Lower lobe of right lung (tissue), 2 donors: ENCODE data around the gene MORN1. TPM values are rescaled to one million over a fixed set of nuclear protein-coding genes. Genes with fewer than 3 reads are reported as not detected.
A peak's percentile ranks its signal among the peaks of the same experiment; 100 is the strongest.

Experiments used
- ATAC-seq, 2 donors: fragments of 200-7000 bp; cut with Tn5 transposase; one replicate each; pipeline ENCODE4 v1.9.1; 2020 to 2022; ENCODE audit warnings: mild to moderate bottlenecking in 2 of 2, moderate library complexity in 2 of 2
- DNase-seq: peaks from one replicate; pipeline ENCODE4 v3.0.0-alpha.2; 2020
- H3K27ac ChIP-seq: fragments of 200-600 bp; one replicate; pipeline ENCODE4 v1.8.0; 2022
- H3K27me3 ChIP-seq: fragments of 200-600 bp; one replicate; pipeline ENCODE4 v1.8.0; 2022; ENCODE audit warnings: low read depth
- H3K36me3 ChIP-seq: fragments of 200-600 bp; one replicate; pipeline ENCODE4 v1.8.0; 2022; ENCODE audit warnings: mild to moderate bottlenecking
- H3K4me1 ChIP-seq: fragments of 200-600 bp; one replicate; pipeline ENCODE4 v1.8.0; 2022
- H3K4me3 ChIP-seq: fragments of 200-600 bp; one replicate; pipeline ENCODE4 v1.8.0; 2022; ENCODE audit warnings: mild to moderate bottlenecking
- H3K9me3 ChIP-seq: fragments of 200-600 bp; one replicate; pipeline ENCODE4 v1.8.0; 2022
- intact Hi-C: fragments of 100-400 bp; cut with DNase I; formaldehyde crosslinking; loops from one replicate; pipeline ENCODE4 v1.11.0; 2022
- total RNA-seq: library from RNA; stranded (reverse); fragmentation: NEBNext Ultra II Directional; extraction: Animal tissue kit (Norgen Biotek cat#: 25700); gene quantifications from one replicate; pipeline ENCODE4 v1.2.1, GENCODE V29; 2021
- TF ChIP-seq, protein P1 (sequence below): fragments of 200-600 bp; IDR thresholded peaks from one replicate; pipeline ENCODE4 v1.8.0; 2022; ENCODE audit warnings: antibody characterized with exemption, mild to moderate bottlenecking
- donor health status: DM: no; HTN: yes; CAD: no; lungs with severe emphysema.

Gene MORN1
- total RNA-seq, 1 donor from 2014 or later, result 13.4 TPM

DNA sequence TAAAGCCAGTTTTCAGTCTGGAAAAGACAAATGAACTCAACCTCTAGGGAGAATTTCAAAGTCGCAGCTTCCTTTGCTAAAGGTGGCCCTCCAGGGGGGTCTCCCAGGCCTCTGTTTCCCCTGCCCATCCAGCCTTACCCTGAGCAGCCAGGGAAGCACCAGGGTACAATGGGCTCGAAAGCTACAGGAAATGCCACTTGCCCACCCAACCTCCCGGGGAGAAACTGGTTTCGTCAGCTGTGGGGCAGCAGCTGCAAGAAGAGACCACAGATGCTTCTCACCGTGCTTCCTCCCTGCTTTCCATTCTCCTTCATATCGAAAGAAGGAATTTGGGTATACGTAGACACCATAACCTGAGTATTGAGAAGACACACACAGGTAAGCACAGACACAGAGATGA is 1.7 kb downstream of the MORN1 start:
- TF ChIP-seq, protein P1, sequence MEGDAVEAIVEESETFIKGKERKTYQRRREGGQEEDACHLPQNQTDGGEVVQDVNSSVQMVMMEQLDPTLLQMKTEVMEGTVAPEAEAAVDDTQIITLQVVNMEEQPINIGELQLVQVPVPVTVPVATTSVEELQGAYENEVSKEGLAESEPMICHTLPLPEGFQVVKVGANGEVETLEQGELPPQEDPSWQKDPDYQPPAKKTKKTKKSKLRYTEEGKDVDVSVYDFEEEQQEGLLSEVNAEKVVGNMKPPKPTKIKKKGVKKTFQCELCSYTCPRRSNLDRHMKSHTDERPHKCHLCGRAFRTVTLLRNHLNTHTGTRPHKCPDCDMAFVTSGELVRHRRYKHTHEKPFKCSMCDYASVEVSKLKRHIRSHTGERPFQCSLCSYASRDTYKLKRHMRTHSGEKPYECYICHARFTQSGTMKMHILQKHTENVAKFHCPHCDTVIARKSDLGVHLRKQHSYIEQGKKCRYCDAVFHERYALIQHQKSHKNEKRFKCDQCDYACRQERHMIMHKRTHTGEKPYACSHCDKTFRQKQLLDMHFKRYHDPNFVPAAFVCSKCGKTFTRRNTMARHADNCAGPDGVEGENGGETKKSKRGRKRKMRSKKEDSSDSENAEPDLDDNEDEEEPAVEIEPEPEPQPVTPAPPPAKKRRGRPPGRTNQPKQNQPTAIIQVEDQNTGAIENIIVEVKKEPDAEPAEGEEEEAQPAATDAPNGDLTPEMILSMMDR, result no peak
- intact Hi-C loops, result no loop called here
- H3K27ac ChIP-seq, result no peak overlapping the region
- peaks cover 20% of the 10 kb centered on the region for H3K36me3 ChIP-seq
- peaks cover 33% of the 10 kb centered on the region for H3K4me1 ChIP-seq
- no peak for DNase-seq
- no peaks in the 10 kb centered on the region for H3K27me3 ChIP-seq
- ATAC-seq, result no peak
- H3K9me3 ChIP-seq, result no peaks in the 10 kb centered on the region
- no peak overlapping the region for H3K4me3 ChIP-seq

DNA sequence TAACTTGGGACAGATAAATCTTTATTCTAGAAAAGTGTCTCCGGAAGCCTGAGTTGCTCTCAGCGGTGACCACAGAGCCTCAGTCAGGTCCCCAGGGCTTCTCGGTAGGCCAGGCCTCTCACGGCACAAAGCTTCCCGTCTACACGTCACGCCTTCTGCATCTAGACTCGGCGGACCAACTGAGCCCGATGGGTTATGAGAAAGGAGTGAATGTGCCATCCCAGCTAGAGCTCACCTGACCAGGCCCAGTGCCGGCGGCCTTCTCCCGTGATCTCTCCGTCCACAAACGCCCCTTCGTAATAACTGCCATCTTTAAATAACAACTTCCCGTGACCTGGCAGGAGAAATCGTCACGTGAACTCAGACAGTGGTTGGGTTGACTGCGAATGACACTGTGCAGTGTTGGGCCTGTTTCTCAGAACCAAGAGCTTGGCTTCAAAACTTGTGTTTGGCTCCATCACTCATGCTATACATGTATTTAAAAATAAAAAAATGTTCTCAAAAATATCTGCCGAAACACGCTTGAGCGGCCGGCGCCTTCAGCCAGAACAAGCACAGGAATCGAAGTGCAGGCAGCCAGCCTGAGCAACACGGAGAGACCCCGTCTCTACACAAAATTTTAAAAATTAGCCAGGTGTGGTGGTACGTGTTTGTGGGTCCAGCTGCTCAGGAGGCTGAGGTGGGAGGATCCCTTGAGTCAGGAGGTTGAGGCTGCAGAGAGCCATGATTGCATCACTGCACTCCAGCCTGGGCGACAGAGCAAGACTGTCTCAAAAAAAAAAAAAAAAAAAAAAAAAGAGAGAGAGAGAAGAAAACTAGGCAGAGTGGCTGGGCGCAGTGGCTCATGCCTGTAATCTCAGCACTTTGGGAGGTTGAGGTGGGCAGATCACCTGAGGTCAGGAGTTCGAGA is 3.1 kb downstream of the MORN1 start:
- H3K4me1 ChIP-seq, result peaks cover 20% of the 10 kb centered on the region
- intact Hi-C loops, result no loop called here
- H3K27ac ChIP-seq, result no peak overlapping the region
- DNase-seq (peak; percentile 43), ATAC-seq (no peak)
- TF ChIP-seq, protein P1, result no peak
- H3K36me3 ChIP-seq, result peaks cover 10% of the 10 kb centered on the region
- no peaks in the 10 kb centered on the region for H3K27me3 ChIP-seq
- no peaks in the 10 kb centered on the region for H3K9me3 ChIP-seq
- no peak overlapping the region for H3K4me3 ChIP-seq

DNA sequence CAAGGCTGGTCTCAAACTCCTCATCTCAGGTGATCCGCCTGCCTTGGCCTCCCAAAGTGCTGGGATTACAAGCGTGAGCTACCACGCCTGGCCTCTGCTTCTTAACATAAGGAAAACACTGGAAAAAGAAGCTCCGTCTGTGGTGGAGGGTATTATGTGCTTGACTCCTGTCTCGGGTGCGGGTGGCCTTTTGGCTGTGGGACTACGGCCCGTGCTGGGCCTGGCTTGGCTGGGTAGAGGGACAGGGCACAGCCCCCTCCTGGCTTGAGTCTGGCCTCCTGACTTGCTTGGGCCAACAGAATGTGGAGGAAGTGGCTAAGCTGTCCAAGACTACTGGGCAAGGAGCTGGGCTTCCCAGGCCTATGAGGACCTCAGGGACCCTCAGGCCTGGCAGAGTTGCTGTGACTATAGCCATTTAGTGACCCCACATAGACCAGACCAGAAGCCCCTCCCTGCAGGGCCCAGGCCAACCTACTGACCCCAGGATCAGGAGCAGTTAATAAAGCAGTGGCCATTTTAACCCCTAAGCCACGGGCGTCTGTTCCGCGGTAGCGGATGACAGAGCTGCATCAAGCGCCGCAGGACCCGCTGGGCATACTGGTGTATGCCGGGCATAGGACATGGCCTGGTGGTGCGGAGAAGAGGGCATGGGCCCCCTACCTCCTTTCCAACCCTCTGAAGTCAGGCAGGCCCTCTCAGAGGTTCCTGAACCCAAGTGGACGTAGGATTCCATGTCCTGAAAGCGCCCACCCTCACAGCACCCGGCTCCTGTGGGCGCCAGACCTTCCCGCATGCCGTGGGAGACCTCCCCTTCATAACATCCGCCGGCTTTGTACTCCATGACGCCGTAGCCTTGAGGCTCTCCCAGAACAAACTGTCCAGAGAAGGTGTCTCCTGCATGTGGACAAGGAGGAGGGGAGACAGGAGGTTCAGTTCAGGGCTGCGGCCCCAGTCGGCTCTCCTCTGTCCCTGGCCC is 4.4 kb downstream of the MORN1 start:
- no peak overlapping the region for H3K4me3 ChIP-seq
- DNase-seq (peak; percentile 41), ATAC-seq (no peak)
- no peaks in the 10 kb centered on the region for H3K27me3 ChIP-seq
- intact Hi-C loops, result no loop called here
- H3K9me3 ChIP-seq, result no peaks in the 10 kb centered on the region
- TF ChIP-seq, protein P1, result no peak
- H3K4me1 ChIP-seq, result peaks cover 12% of the 10 kb centered on the region
- no peak overlapping the region for H3K27ac ChIP-seq
- H3K36me3 ChIP-seq, result peaks cover 6% of the 10 kb centered on the region

DNA sequence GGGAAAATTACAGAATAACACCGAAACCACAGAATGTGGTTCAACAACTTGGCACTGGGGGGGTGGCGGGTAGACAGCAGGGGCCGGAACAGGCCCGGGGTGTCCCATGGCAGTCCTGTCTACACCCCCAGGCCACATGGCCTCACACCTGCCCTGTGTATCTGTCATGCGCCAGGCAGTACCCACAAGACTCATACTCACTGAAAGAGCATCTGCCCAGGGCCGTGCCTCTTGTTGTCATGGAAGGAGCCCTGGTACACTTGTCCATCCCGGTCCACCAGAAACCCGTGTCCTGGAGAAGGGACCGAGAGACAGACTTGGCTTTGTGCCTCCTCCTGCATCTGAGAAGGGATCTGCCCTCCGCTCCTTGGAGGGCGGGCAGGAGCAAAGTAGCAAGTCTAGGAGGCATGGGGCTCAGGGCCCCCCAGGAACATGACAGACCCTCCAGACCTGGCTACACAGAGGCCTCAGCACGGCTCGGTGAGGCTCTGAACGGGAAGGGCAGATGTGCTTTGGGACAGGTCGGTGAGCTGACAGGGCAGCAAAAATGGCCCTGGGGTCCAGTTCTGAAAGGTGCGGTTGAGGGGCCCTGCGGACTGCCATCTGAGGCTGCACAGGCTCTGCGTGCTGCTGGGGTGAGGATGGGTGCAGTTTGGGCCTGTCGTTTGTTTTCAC is 5.6 kb downstream of the MORN1 start:
- intact Hi-C loops, result no loop called here
- no peaks in the 10 kb centered on the region for H3K9me3 ChIP-seq
- ATAC-seq (no peak), DNase-seq (peak; percentile 36)
- H3K36me3 ChIP-seq, result peaks cover 6% of the 10 kb centered on the region
- no peaks in the 10 kb centered on the region for H3K27me3 ChIP-seq
- peaks cover 15% of the 10 kb centered on the region for H3K4me1 ChIP-seq
- H3K4me3 ChIP-seq, result no peak overlapping the region
- H3K27ac ChIP-seq, result no peak overlapping the region
- TF ChIP-seq, protein P1, result no peak

DNA sequence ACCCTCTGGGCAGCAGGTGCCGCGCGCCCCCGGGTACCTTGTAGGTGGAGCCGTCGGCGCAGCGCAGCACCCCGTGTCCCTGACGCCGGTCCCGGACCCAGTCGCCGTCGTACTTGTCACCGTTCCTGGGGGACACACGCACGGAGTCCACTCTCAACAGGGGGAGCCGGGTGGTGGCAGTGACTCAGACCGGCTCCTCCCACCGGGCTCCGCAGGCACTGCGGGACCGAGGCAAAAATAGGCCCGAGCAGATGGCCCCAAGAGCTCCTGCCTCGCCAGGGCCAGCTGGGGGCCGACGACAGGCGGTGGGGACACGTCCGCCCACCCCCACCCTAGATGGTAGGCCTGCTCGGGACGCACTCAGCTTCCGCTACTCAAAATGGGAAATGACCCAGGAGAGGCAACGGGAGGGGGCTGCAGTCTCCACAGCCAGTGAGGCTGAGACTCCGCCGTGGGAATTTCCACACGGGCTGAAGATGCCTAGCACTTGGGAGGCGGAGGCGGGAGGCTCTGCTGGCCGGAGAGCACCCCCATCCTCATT is 6.3 kb downstream of the MORN1 start:
- ATAC-seq (no peak), DNase-seq (peak; percentile 35)
- TF ChIP-seq, protein P1, result no peak
- Histone ChIP-seq H3K27ac (no peak overlapping the region), H3K36me3 (peaks cover 6% of the 10 kb centered on the region), H3K4me1 (peaks cover 10% of the 10 kb centered on the region), H3K4me3 (no peak overlapping the region), H3K9me3 (no peaks in the 10 kb centered on the region), H3K27me3 (no peaks in the 10 kb centered on the region)
- intact Hi-C loops, result loop anchor here (5.0 kb wide), 1 partner anchor 188 kb away; no protein-coding TSS in a partner anchor
